GM12878 (cell line): ENCODE data around the gene SEMA7A. TPM values are rescaled to one million over a fixed set of nuclear protein-coding genes. Genes with fewer than 3 reads are reported as not detected.

ENCODE experiments used
- ATAC-seq: fragments of 200-7000 bp; cut with Tn5 transposase; 3 replicates; pipeline ENCODE4 v1.9.1; 2020; ENCODE audit warnings: mild to moderate bottlenecking, moderate library complexity
- BruUV-seq: library from RNA; stranded (reverse); fragments of 400-500 nt; replicated peaks from 2 replicates; lab custom pipeline; 2021; lab: Mats Ljungman, UMichigan
- CTCF ChIA-PET: fragments of 300-600 bp; sonication (Branson Sonifier 250); formaldehyde crosslinking; extraction: SDS; loops from one replicate; lab custom pipeline; 2021; ENCODE audit warnings: inconsistent platforms; lab: Yijun Ruan, JAX
- POLR2A ChIA-PET: fragments of 350-600 bp; formaldehyde crosslinking; extraction: SDS; loops from one replicate; lab custom pipeline; 2021; ENCODE audit warnings: inconsistent platforms; lab: Charles Lee
- RAD21 ChIA-PET: fragments of 300-600 bp; sonication (Branson Sonifier 250); formaldehyde crosslinking; loops from one replicate; lab custom pipeline; 2023; ENCODE audit warnings: antibody characterized with exemption; ENCODE audit not compliant: unreplicated experiment; lab: Charles Lee
- SMC1A ChIA-PET: fragments of 300-600 bp; sonication (Branson Sonifier 250); formaldehyde crosslinking; loops from one replicate; lab custom pipeline; 2023; ENCODE audit not compliant: unreplicated experiment, uncharacterized antibody; lab: Charles Lee
- DNase-seq: peaks from one replicate; pipeline ENCODE4 v3.0.0-alpha.2; 2011; ENCODE audit warnings: low read depth, low spot score
- FAIRE-seq: peaks from 3 replicates; lab custom pipeline; 2011; peaks lifted over from hg19 to GRCh38; lab: Jason Lieb, UNC
- H2AFZ ChIP-seq: 2 replicates; pipeline ENCODE4 v1.6.0; 2011; ENCODE audit warnings: low read depth, low read length, control low read depth; ENCODE audit not compliant: control insufficient read depth
- H3K27ac ChIP-seq: 2 replicates; pipeline ENCODE4 v1.5.1; 2011; ENCODE audit warnings: control low read depth; ENCODE audit not compliant: control insufficient read depth, insufficient read depth
- H3K27me3 ChIP-seq, 2 experiments: replicated peaks in 1 of 2; 2 replicates each; pipeline versions ENCODE4 v1.6.0 to v1.6.1; 2011; ENCODE audit warnings: low read length in 1 of 2; ENCODE audit not compliant: control insufficient read depth in 2 of 2, insufficient read depth in 2 of 2
- H3K36me3 ChIP-seq, 2 experiments: 2 replicates each; pipeline ENCODE4 v1.5.1; 2011; ENCODE audit warnings: low read length in 1 of 2; ENCODE audit not compliant: control insufficient read depth in 2 of 2, insufficient read depth in 2 of 2
- H3K4me1 ChIP-seq: 2 replicates; pipeline ENCODE4 v1.6.1; 2011; ENCODE audit warnings: mild to moderate bottlenecking, low read length, moderate library complexity, mixed read lengths; ENCODE audit not compliant: control insufficient read depth, insufficient read depth
- H3K4me2 ChIP-seq: 2 replicates; pipeline ENCODE4 v1.6.0; 2011; ENCODE audit warnings: control low read depth; ENCODE audit not compliant: control insufficient read depth, insufficient read depth
- H3K4me3 ChIP-seq: fragments of 200-600 bp; sonication (generic); 2 replicates; pipeline ENCODE4 v1.5.1; 2016
- H3K79me2 ChIP-seq: 2 replicates; pipeline ENCODE4 v1.6.0; 2011; ENCODE audit warnings: low read length; ENCODE audit not compliant: control insufficient read depth, insufficient read depth
- H3K9ac ChIP-seq: 2 replicates; pipeline ENCODE4 v1.8.0; 2011; ENCODE audit warnings: low read length, control low read depth, mixed read lengths; ENCODE audit not compliant: control insufficient read depth, insufficient read depth
- H3K9me3 ChIP-seq: replicated peaks from 3 replicates; pipeline ENCODE4 v1.5.1; 2011; ENCODE audit warnings: mild to moderate bottlenecking, low read length; ENCODE audit not compliant: control insufficient read depth, insufficient read depth
- H4K20me1 ChIP-seq: 2 replicates; pipeline ENCODE4 v1.6.0; 2011; ENCODE audit not compliant: control insufficient read depth, insufficient read depth
- CHD2 ChIP-seq: IDR thresholded peaks from 2 replicates; pipeline ENCODE4 v1.6.1; 2011; ENCODE audit warnings: low read depth, low read length, improper control_type of control experiment, borderline replicate concordance
- CREM ChIP-seq: IDR thresholded peaks from 2 replicates; pipeline ENCODE4 v1.6.1; 2014; ENCODE audit warnings: antibody characterized with exemption, low read depth
- E2F8 ChIP-seq: fragments of 450-650 bp; IDR thresholded peaks from 2 replicates; pipeline ENCODE4 v1.6.1; 2018; ENCODE audit warnings: mild to moderate bottlenecking, low read depth, moderate library complexity; ENCODE audit not compliant: partially characterized antibody
- NBN ChIP-seq: fragments of 450-650 bp; IDR thresholded peaks from 2 replicates; pipeline ENCODE4 v1.6.1; 2016
- NFIC ChIP-seq: IDR thresholded peaks from 2 replicates; pipeline ENCODE4 v1.6.1; 2012; ENCODE audit warnings: low read depth, mild to moderate bottlenecking, inconsistent platforms, low read length, moderate library complexity
- PBX3 ChIP-seq: IDR thresholded peaks from 2 replicates; pipeline ENCODE4 v1.6.1; 2011; ENCODE audit warnings: mild to moderate bottlenecking, low read depth, low read length, moderate library complexity; ENCODE audit not compliant: insufficient replicate concordance
- POLR2A ChIP-seq: IDR thresholded peaks from 2 replicates; pipeline ENCODE4 v1.6.1; 2011; ENCODE audit warnings: low read depth, mild to moderate bottlenecking, low read length
- POLR2AphosphoS2 ChIP-seq: IDR thresholded peaks from 2 replicates; pipeline ENCODE4 v1.6.1; 2011; ENCODE audit warnings: low read depth, mild to moderate bottlenecking, low read length, improper control_type of control experiment, moderate library complexity
- POLR2AphosphoS5 ChIP-seq: IDR thresholded peaks from 2 replicates; pipeline ENCODE4 v1.6.1; 2011; ENCODE audit warnings: mild to moderate bottlenecking, low read length, inconsistent platforms
- RELB ChIP-seq: fragments of 450-650 bp; IDR thresholded peaks from 2 replicates; pipeline ENCODE4 v1.6.1; 2017; ENCODE audit warnings: low read depth, mild to moderate bottlenecking, moderate library complexity
- SIN3A ChIP-seq: IDR thresholded peaks from 2 replicates; pipeline ENCODE4 v1.6.1; 2012; ENCODE audit warnings: low read depth, low read length, improper control_type of control experiment
- SMAD5 ChIP-seq: IDR thresholded peaks from 2 replicates; pipeline ENCODE4 v1.6.1; 2016; ENCODE audit warnings: antibody characterized with exemption, low read depth
- SP1 ChIP-seq: IDR thresholded peaks from one replicate; pipeline ENCODE4 v1.6.1; 2011; ENCODE audit warnings: low read depth, low read length
- ZBTB4 ChIP-seq: fragments of 450-650 bp; formaldehyde crosslinking; IDR thresholded peaks from 2 replicates; pipeline ENCODE4 v1.4.0; 2022; ENCODE audit warnings: mild to moderate bottlenecking, moderate library complexity
- WGBS: methylation state at CpG from one replicate; pipeline ENCODE4 v1.1.6; 2016; ENCODE audit warnings: low lambda C conversion rate; ENCODE audit not compliant: insufficient replicate concordance, insufficient coverage; ENCODE audit errors: missing lambda C conversion rate; 5-methylcytosine and 5-hydroxymethylcytosine counted together
- in situ Hi-C: fragments of 300-500 bp; cut with MboI; formaldehyde crosslinking; loops from 9 replicates; pipeline ENCODE4 v1.14.3; 2018; ENCODE audit warnings: mixed read lengths
- intact Hi-C: fragments of 100-400 bp; cut with micrococcal nuclease; formaldehyde crosslinking; loops from one replicate; pipeline ENCODE4 v1.14.2; 2022; ENCODE audit not compliant: unreplicated experiment
- polyA plus RNA-seq, 11 experiments: library from polyadenylated mRNA; depleted of rRNA in 4 of 11; unstranded in 6 of 11; stranded (reverse) in 5 of 11; fragments of >200 nt; fragmentation: Nextera tagmentation in 4 of 11; fragmentation: Illumina TruSeq in 1 of 11; extraction: Ambion mirVana in 4 of 11; extraction: Trizol in 1 of 11; gene quantifications; 1 replicate in 1 of 11; 2 replicates in 10 of 11; pipeline versions ENCODE4 v1.2.1 to v1.2.3, GENCODE V29; 2011 to 2016; ENCODE audit warnings: inconsistent platforms in 2 of 11, missing spikeins in 2 of 11, low read depth in 1 of 11
- total RNA-seq, 4 experiments: library from RNA; depleted of rRNA in 3 of 4; stranded (reverse); fragments of >200 nt in 3 of 4; fragmentation: Illumina TruSeq in 1 of 4; extraction: Trizol in 1 of 4; gene quantifications; 2 replicates each; pipeline versions ENCODE4 v1.2.1 to v1.2.3, GENCODE V29; 2013 to 2021

The SEMA7A gene
- total and polyA plus RNA-seq, 10 of the 15 experiments (the other 5 are each of a cell fraction or from before 2014, with no cell fraction given) = 0.08 to 112 (median 53.5) TPM

GRCh38 chr15:74415966-74416916 is 17.5 kb downstream of the SEMA7A start:
- Histone ChIP-seq H3K27me3 (no peaks in the 10 kb centered on the region), H3K36me3 (peaks cover 60 to 74% of the 10 kb centered on the region in 2 experiments), H3K79me2 (peaks cover 66% of the 10 kb centered on the region), H2AFZ (no peak overlapping the region), H3K9ac (no peak overlapping the region), H3K4me3 (no peak overlapping the region), H3K4me1 (peaks cover 29% of the 10 kb centered on the region), H3K27ac (peak overlapping the region; percentile 29; the same call in 1 of the 2 replicates), H3K4me2 (no peak overlapping the region), H4K20me1 (peaks cover 23% of the 10 kb centered on the region), H3K9me3 (no peaks in the 10 kb centered on the region)
- DNase-seq = no peak
- FAIRE-seq = no peak
- in situ Hi-C loops = no loop called here
- no peak for ATAC-seq
- POLR2A ChIA-PET = interaction anchor here (0.6 kb wide), 1 partner anchor 441 kb away, joined by 3 read pairs; no protein-coding TSS in a partner anchor
- CTCF ChIA-PET = interaction anchor here (16.9 kb wide), 1 partner anchor 15 kb away, joined by 187 read pairs; no protein-coding TSS in a partner anchor
- SMC1A ChIA-PET = interaction anchor here (9.3 kb wide), 1 partner anchor 14 kb away, joined by 82 read pairs; no protein-coding TSS in a partner anchor
- intact Hi-C loops = no loop called here
- BruUV-seq = no TSS peak
- RAD21 ChIA-PET = interaction anchor here (24.4 kb wide), 1 partner anchor 16 kb away, joined by 496 read pairs; no protein-coding TSS in a partner anchor
- 54% methylated on average over 19 of the region's 19 CpGs for WGBS
- TF ChIP-seq POLR2A = peak; percentile 52
- no peak for TF ChIP-seq E2F8
- 0 out of 2 replicates have a peak, but pooled peaks have one; percentile 46 for TF ChIP-seq SMAD5
- no peak for TF ChIP-seq ZBTB4
- TF ChIP-seq PBX3 = peak; percentile 20
- no peak for TF ChIP-seq NBN
- TF ChIP-seq RELB = no peak
- TF ChIP-seq CREM = no peak
- peak; percentile 76 for TF ChIP-seq POLR2AphosphoS5
- no peak for TF ChIP-seq NFIC
- TF ChIP-seq SIN3A = no peak
- peak; percentile 33; the same call in 1 of the 2 replicates for TF ChIP-seq POLR2AphosphoS2
- no peak for TF ChIP-seq SP1
- TF ChIP-seq CHD2 = no peak
